Measurements from ENCODE around the gene CDC14C.

The CDC14C gene

GRCh38 chr7:48976850-48977249 lies 52.5 kb downstream of the CDC14C start:
- no peak for DNase-seq

Measured in NCI-H1105 treated with DMSO at 0.1 percent for 48 hours (cell line).